Iris pigment epithelial cell (primary cell): Measurements from ENCODE around the gene TIAM2.
"Not testable (repeated sequence)": the region's sequence is repeated elsewhere in the genome, so short reads cannot be mapped to it uniquely, and the experiment has no call there.

Source experiments
- DNase-seq: peaks from one replicate; pipeline ENCODE4 v3.0.0-alpha.2; 2011; ENCODE audit warnings: low read depth

Gene TIAM2

DNA sequence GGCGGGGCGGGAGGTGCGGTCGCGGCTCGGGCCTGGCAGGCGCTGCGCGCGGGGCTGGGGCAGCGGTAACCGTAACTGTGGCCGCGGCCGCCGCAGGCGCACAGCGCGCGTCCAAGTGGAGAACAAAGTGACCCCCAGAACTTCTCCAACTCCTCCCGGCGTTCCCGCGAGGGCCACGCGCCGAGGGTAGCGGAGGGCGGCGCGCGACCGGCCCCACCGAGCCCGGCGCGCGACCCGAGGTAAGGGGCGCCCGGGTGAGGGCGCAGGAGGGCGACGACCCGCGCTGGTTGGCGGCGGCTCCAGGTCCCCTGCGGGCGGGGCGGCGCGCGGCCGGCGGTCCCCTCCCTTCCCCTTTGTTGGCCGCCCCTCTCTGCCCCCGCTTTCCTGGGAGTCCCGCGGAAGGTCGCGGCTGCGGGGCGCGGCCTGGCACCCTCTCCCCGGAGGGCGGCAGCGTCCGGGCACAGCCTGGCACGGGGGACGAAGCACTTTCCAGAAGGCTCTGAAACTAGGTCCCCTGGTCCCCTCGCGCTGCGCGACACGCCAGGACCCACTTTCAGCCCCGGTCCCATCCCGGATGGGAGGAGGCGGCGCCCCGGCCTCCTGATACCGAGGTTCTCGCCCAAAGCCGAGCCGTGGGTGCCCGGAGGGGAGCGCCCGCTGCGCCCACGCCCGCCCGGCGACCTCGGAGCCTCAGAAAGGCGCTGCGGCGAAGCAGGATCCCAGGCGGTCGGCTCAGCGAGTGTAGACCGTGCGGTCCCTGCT lies at the start of gene TIAM2:
TSS of gene TIAM2 (plus strand) at position 62 of the 762 bp plus-strand sequence. CDS start 133,909 bp downstream, outside the sequence.
- DNase-seq = peak; percentile 25

DNA sequence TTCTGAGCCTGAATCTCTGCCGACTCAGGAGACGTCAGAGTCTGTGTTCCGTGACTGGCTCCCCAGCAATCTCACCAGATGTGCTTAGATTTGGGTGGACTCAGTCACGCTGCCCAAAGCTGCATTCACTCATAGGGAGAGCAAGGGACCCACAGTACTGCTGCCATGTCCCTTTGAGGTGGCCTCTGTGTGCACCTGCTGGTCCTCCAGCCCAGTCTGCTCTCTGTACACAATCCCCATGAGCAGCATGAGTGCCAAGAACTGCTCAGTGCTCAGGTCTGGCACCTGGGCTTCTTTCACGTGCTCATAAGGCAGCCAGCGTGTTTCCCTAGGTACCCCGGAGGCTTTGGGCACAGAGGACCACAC lies 44.2 kb upstream of the TIAM2 start:
- DNase-seq = no peak

DNA sequence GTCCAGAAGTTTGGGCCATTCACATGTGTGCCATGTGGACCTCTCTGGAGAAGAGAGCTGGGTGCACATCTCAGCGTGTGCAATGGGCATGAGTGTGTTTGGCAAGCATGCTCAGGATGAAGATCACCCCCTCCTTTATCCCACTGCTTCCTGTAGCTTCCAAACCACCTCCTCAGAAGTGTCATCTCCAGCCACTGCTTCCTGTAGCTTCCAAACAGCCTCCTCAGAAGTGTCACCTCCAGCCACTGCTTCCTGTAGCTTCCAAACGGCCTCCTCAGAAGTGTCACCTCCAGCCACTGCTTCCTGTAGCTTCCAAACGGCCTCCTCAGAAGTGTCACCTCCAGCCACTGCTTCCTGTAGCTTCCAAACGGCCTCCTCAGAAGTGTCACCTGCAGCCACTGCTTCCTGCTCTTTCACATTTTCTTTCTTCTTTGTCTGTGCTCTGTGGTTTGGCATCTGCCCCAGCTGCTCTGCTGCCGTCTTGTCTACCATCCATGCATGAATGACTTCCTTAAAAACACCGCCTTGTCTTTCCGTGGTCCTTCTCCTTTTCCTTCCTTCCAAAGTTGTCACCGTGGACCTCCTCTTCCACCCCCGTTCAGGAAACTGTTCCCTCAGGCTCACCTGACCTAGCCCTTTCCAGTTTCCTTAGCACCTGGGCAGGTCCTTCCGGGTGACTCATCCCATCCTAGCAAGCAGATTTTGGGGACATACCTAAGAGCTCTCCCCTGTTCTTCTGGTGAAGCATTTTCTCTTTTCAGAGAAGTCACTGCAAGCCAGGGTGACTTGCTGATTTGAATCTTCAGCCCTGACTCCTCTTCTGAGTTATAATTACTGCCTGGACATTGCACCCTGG lies 43.5 kb upstream of the TIAM2 start:
- DNase-seq = no peak

DNA sequence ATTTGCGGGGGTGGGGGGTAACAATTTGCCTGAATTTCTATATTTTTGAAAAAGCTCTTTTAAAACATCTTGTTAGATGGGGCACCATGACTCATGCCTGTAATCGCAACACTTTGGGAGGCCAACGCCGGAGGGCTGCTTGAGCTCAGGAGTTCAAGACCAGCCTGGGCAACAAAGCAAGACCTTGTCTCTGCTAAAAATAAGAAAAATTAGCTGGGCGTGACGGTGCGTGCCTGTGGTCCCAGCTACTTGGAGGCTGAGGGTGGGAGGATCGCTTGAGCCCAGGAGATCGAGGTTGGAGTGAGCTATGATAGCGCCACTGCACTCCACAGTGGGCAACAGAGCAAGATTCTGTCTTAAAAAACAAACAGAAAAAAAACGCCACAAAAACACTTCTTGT lies 41.5 kb upstream of the TIAM2 start:
- no peak for DNase-seq

DNA sequence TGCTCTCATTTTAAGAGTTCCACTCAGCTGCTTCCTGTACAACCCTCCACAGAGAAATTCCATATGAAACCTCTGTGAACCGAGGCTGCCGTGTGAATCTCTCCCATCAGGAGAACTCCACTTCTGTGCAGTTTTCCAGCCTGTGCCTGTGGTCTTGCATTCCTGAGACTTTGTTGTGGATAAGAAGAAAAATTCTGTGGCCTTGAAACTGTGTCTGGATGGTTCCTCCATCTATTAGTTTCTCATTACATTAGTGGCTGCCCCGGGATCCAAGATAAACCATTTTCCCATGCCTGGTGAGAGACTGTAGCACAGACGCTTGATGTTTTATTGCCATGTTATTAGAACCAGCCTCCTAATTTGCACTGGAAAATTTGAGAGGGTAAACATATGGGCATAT lies 40.8 kb upstream of the TIAM2 start:
- no peak for DNase-seq

DNA sequence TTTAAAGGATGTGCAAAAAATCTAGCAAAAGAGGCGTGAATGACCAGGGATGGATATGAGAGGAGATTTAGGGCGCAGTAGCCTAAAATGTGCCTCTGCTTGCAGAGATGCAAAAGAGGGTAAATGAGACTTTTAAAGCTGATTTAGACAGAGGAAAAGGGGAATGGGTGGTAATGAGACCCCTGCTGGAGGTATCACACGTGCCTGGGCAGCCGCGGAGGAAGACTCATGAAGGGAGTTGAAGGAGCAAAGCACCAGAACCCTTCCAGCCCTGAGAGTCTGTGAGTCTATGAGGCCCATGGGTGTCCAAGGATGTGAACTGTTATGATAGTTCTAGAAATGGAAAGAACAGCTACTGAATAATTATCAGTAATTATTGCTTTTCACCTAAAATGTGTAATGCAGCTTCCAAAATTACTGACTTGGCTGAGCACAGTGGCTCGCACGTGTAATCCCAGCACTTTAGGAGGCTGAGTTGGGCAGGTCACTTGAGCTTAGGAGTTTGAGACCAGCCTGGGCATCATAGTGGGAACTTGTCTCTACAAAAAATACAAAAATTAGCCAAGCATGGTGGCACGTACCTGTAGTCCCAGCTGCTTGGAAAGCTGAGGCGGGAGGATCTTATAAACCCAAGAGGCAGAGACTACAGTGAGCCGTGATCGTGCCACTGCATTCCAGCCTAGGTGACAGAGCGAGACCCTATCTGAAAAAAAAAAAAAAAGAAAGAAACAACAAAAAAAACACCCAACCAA lies 38.2 kb upstream of the TIAM2 start:
- DNase-seq = no peak

DNA sequence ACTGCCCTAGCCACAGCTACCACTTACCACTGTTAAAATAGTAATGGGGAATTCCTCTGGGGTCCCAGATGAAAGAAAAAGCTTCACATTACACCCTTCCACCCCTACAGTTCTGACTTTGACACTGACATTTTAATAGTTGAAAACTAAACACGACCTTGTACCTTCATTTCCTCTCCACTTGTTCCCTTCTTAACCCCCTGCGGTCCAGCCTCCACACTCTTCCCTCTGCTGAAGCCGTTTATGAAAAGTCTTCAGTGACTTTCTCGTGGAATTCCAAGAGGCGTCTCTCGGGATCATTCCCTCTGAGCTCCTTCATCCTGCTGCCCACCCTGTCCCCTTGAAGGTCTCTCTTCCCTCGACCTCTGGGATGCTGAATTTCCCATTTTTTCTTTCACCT lies 36.6 kb upstream of the TIAM2 start:
- DNase-seq = no peak

DNA sequence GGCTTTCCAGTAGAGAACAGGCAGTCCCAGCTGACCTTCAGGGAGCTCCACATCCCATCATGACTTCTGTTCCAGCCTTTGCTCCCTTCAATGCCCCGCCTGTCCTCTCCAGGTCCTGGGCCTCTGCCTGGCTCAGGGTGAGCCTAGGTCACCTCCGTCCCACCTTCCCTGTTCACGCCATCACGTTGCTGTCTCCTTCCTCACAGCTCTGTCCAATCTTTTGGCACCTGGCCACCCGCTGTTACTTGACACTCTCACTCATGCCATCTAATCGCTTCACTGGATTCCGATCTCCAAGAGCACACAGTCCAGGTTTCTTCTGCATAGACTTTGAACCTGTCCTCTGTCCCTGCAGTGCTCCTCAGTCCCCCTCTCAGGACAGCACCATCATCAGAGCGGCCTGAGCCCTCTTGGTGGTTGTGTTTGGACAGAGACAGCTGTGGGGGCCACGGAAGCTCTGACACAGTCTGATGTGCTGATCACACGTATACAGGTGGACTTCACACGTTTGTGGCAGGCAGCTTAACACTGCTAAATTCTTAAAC lies 34.7 kb upstream of the TIAM2 start:
- no peak for DNase-seq

DNA sequence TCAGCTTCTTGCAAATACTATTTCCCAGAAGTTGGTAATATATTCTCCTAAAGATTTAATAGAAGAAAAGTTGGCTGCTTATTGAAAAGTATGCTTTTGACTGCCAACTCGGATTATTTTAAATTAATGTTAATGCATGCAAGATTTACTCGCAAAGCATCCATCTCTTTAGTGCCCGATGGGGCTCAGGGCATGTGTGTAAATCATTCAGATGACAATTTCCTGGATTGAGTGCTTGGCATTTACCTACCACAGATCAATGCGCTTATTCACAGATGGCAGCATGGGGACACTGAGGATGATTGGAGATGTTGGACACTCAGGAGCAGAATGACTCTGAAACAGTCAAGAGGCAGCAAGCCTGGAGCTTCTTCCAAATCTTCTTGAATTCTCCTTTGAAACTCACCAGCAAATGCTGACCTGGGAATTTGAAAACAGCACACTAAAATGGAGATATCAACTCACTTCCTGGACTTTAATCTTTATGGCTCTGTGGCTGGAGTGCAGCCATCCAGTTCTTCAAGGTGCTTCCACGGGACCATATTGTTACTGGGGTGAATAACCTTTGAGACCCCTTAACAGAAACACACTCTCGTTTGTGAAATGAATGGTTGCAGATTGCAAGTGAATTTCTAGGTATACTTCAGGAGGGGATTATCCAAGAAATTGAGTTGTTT lies 34.1 kb upstream of the TIAM2 start:
- DNase-seq = no peak

DNA sequence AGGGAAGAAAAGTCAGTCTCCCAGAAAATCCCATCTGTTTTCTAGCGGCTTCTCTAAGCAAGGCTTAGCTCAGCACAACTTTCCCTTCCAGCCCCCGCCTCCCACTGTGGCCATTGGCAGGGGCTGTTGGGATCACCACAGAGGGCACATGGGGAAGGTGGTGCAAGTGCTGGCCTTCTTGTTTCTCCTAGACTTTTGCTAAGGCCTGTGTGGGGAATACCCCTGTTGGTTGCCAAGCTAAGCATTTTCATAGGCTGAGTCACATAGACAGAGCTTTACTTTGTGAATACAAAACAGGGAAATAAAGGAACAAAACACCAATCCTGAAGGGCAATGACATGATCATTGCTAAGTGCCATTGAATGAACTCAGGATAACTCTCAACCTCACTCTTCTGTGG lies 32.4 kb upstream of the TIAM2 start:
- peak; percentile 94 for DNase-seq

DNA sequence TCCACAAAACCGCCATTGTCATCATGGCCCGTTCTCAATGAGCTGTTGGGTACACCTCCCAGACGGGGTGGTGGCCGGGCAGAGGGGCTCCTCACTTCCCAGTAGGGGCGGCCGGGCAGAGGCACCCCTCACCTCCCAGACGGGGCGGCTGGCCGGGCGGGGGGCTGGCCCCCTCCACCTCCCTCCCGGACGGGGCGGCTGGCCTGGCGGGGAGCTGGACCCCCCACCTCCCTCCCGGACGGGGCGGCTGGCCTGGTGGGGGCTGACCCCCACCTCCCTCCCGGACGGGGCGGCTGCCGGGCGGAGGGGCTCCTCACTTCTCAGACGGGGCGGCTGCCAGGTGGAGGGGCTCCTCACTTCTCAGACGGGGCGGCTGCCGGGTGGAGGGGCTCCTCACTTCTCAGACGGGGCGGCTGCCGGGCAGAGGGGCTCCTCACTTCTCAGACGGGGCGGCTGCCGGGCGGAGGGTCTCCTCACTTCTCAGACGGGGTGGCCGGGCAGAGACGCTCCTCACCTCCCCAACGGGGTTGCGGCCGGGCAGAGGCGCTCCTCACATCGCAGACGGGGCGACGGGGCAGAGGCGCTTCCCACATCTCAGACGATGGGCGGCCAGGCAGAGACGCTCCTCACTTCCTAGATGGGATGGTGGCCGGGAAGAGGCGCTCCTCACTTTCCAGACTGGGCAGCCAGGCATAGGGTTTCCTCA lies 28.9 kb upstream of the TIAM2 start:
- not testable (repeated sequence) for DNase-seq

DNA sequence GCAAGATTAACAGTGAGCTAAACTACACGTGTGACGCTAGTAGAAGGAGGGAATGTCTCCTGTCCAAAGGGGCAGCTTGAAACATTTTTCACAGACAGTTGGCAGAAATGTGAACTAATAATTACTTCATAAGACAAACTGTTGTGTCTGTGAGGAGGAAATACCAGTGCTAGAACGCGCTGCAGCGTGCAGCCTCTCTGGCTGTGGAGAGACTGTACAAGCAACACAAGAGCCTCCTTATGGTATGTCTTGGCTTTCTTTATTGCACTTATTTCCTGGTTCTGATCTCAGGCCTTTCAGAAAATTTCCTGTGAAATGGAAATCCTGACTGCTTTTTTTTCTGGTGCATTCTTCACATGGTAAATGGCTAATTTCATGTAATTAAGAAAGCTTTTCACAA lies 25.3 kb upstream of the TIAM2 start:
- DNase-seq = peak; percentile 41

DNA sequence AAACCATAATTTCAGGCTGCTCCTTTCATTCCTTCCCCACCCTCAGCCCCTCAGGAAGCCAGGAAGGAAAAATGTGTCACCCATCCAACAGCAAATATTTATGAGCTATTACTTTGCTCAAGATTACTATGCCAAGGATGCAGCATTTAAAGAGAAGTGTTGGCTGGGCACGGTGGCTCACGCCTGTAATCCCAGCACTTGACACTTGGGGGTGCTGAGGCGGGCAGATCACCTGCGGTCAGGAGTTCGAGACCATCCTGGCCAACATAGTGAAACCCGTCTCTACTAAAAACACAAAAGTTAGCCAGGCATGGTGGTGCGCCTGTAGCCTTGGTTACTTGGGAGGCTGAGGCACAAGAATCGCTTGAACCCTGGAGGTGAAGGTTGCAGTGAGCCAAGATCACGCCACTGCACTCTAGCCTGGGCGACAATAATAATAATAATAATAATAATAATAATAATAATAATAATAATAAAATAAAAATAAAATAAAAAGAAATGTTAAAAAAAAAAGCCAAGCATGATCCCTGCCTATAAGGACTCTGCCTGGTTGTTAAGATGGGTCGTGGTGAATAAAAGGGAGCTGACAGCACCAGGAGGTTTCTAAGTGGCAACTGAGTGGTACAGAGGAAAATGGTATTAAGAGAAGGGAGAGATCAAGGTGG lies 20.5 kb upstream of the TIAM2 start:
- no peak for DNase-seq

DNA sequence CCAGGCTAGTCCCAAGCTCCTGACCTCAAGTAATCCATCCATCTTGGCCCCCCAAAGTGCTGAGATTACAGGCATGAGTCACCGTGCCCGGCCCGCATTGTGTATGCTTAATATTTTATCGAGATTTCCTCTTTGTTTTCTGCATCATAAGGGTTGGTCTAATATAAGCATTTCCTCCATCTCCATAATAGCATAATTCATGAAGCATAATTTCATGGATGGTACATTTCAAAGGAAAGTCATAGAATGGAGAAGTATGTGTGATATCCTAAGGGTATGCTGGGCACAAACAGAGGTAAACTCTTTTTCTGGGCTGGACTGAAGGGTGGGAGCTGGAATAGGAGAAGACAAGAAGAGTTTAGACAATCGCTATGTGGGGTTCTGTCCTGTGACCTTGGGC lies 17.5 kb upstream of the TIAM2 start:
- peak; percentile 52 for DNase-seq

DNA sequence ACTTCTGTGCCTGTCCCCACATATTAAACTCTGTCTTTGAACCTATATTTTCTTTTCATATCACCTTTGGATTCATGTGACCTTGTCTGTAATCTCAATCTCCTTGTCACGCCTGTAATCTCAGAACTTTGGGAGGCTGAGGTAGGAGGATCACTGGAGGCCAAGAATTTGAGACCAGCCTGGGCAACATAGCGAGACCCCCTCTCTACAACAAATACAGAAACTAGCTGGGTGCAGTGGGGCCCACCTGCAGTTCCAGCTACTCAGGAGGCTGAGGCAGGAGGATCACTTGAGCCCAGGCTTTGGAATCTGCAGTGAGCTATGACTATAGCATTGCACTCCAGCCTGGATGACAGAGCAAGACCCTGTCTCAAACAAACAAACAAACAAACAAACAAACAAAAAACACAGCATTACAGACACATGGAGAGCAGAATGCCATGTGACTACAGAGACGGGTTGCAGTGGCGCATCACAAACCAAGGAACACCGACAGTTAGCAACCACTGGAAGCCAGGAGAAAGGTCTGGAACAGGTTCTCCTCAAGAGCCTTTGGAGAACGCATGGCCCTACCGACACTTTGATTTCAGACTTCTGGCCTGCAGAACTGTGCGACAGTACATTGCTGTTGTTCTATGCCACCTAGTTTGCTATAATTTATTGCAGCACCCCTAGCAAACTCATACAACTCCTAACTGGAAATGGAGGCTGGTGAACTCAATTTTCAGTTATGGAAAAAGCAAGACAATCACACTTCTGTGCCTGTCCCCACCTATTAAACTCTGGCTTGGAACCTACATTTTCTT lies 14.6 kb upstream of the TIAM2 start:
- DNase-seq = no peak

DNA sequence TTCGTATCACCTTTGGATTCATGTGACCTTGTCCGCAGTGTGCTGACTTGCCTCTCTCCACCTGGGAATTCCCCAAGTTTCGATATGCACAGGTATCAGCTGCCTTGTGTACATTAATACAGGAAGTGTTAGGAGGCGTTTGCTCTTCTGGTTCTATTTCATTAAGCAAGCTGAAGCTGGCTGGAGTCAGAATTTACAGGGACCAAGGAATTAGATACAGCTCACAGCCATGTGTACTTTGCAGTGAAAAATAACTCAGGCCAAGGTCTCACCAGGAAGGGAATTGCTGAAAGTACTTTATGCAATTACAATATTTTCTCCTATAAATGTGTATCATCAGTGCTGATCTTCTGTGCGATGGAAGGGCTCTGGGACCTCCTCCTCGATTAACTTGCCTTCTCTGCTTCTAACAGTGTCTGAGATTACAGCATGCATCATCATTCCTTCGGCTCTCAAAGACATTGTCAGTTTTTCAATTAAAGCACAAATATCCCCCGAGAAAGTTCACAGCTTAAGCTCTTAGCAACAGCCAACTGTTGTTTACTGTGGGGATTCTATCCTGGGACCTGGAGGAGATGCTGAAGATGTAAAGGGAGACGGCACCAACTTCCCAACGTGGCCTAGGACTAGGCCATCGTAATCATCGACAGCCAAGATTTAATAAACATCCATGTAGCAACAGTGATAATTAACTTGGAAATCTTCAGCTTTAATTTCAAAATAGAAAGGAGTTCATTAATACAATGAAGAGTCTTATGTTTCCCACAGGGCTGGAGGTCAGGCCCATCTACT lies 13.8 kb upstream of the TIAM2 start:
- DNase-seq = no peak

DNA sequence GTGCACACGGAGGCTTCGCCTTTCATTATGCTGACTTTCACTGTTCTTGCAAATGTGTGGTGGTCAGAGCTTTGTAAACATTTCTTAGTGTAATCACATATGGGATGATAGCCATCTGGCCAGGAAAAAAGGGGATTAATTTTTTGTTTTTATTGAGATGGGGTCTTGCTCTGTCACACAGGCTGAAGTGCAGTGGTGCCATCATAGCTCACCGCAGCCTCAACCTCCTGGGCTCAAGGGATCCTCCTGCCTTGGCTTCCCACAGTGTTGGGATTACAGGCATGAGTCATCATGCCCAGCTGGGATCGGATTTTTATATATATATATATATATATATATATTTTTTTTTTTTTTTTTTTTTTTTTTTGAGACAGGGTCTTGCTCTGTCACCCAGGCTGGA lies 11.0 kb upstream of the TIAM2 start:
- peak; percentile 29 for DNase-seq

DNA sequence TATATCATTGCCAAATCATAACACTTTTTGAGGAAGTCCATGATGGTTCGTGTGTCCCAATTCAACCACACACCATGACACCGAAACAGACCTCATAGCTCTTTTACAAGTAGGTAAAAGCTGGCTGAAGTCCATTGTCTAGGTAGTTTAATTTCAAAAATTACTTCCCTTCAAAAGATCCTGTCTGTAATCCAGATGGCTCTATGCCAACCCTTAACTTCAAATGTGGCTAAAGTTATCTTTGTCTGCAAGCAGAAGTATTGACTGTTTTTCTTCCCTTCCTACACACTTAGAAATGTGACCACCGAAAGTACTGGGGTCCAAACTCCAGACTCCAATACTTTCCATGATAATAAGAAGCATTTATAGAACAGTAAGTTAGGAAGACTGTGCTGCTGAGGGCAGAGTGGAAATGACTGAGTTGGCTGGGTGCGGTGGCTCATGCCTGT lies 8.3 kb upstream of the TIAM2 start:
- peak; percentile 58 for DNase-seq

DNA sequence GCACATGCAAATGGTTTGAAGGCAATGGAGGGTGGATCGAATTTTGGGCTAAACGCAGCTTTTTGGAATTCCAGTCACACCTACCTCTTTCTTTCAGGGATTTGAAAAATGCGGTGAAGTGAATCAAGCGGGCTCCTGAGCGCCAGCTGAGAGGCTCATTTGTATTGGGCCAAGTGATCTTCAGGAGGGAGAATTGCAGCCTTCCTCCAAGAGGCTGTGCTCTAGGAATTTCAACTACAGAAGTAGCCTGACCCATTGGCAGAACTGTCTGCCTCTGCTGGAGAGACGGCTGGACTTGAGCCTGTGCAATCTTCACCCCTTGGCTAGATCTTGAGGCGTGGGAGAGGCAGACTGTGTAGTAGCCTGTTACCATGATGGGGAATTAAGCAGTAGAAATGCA lies 5.7 kb upstream of the TIAM2 start:
- DNase-seq = no peak
